Left colon (tissue), 2 donors: ENCODE measurements around the gene TSHZ2. TPM values are rescaled to one million over a fixed set of nuclear protein-coding genes. Genes with fewer than 3 reads are reported as not detected.

ENCODE experiments used
- ATAC-seq: fragments of 200-7000 bp; cut with Tn5 transposase; one replicate; pipeline ENCODE4 v1.9.1; 2020; ENCODE audit warnings: mild to moderate bottlenecking, moderate library complexity
- DNase-seq, 2 donors: peaks; one replicate each; pipeline ENCODE4 v3.0.0-alpha.2; 2020
- intact Hi-C, 2 donors: fragments of 100-400 bp; cut with DNase I in 1 of 2; cut with micrococcal nuclease in 1 of 2; formaldehyde crosslinking; loops; one replicate each; pipeline versions ENCODE4 v1.11.2 to v1.14.0; 2022; cut with DNase I, micrococcal nuclease
- long read RNA-seq: library from polyadenylated mRNA; unstranded; transcript quantifications from one replicate; pipeline ENCODE4 v2.0.0, GENCODE V29; 2021
- total RNA-seq, 2 donors: library from RNA; stranded (reverse); fragmentation: NEBNext Ultra II Directional; extraction: Animal tissue kit (Norgen Biotek cat#: 25700); gene quantifications; one replicate each; pipeline ENCODE4 v1.2.1, GENCODE V29; 2021
- donor health status: DM: no; HTN: no; CAD: no.
- donor health status: DM: yes; HTN: yes; CAD: no.

Gene TSHZ2
- 1 to 10 TPM; 1.7 to 4.9 TPM for total RNA-seq
- long read RNA-seq, partial matches to known transcripts: 0 of 4 reads
- long read RNA-seq, other reads (novel, unspliced or antisense): 4 of 4 reads

- ATAC-seq (peak; percentile 14), DNase-seq (peak; percentile 8 to 26)
- intact Hi-C loops: no loop called here
Observed at GRCh38 chr20:52972190-52972937, at the start of gene TSHZ2. Gene TSHZ2 (plus strand): TSS chr20:52972358. CDS start chr20:52973294, 936 bp downstream.

GRCh38 chr20:52922436-52922835 lies 49.7 kb upstream of the TSHZ2 start:
- intact Hi-C loops: no loop called here
- ATAC-seq (no peak), DNase-seq (no peak)

GRCh38 chr20:52923123-52923937 lies 48.8 kb upstream of the TSHZ2 start:
- ATAC-seq (no peak), DNase-seq (no peak)
- intact Hi-C loops: no loop called here

GRCh38 chr20:52924411-52925271 lies 47.5 kb upstream of the TSHZ2 start:
- ATAC-seq (no peak), DNase-seq (no peak)
- intact Hi-C loops: no loop called here

- no peak for DNase-seq
- intact Hi-C loops: no loop called here
- ATAC-seq: no peak
Observed at GRCh38 chr20:52926505-52926904, 45.7 kb upstream of the TSHZ2 start.

GRCh38 chr20:52933867-52934266 lies 38.3 kb upstream of the TSHZ2 start:
- intact Hi-C loops: no loop called here
- DNase-seq (no peak), ATAC-seq (no peak)

GRCh38 chr20:52936351-52937340 lies 35.5 kb upstream of the TSHZ2 start:
- intact Hi-C loops: no loop called here
- ATAC-seq: no peak

GRCh38 chr20:52937591-52938100 lies 34.5 kb upstream of the TSHZ2 start:
- intact Hi-C loops: no loop called here
- DNase-seq (no peak), ATAC-seq (no peak)

More at GRCh38 chr20:52936351-52937340, 35.5 kb upstream of the TSHZ2 start:
- DNase-seq: no peak

- no peak for ATAC-seq
- DNase-seq: no peak
- intact Hi-C loops: no loop called here
Observed at GRCh38 chr20:52939141-52939540, 33.0 kb upstream of the TSHZ2 start.

- intact Hi-C loops: no loop called here
- ATAC-seq (no peak), DNase-seq (no peak)
Observed at GRCh38 chr20:52941808-52942207, 30.4 kb upstream of the TSHZ2 start.

- DNase-seq: no peak
- ATAC-seq: no peak
- intact Hi-C loops: no loop called here
Observed at GRCh38 chr20:52943185-52943841, 28.8 kb upstream of the TSHZ2 start.

GRCh38 chr20:52945268-52945667 lies 26.9 kb upstream of the TSHZ2 start:
- intact Hi-C loops: no loop called here
- ATAC-seq: no peak
- no peak for DNase-seq

GRCh38 chr20:52945862-52946522 lies 26.2 kb upstream of the TSHZ2 start:
- intact Hi-C loops: no loop called here
- DNase-seq: no peak
- ATAC-seq: no peak

GRCh38 chr20:52948491-52948890 lies 23.7 kb upstream of the TSHZ2 start:
- ATAC-seq (no peak), DNase-seq (no peak)
- intact Hi-C loops: no loop called here

GRCh38 chr20:52953020-52953419 lies 19.1 kb upstream of the TSHZ2 start:
- DNase-seq (no peak), ATAC-seq (no peak)
- intact Hi-C loops: no loop called here

- intact Hi-C loops: no loop called here
- ATAC-seq: no peak
- DNase-seq: no peak
Observed at GRCh38 chr20:52954849-52955248, 17.3 kb upstream of the TSHZ2 start.

GRCh38 chr20:52958211-52958610 lies 13.9 kb upstream of the TSHZ2 start:
- no peak for ATAC-seq
- DNase-seq: no peak
- intact Hi-C loops: no loop called here
